Ishikawa (cell line): ENCODE data around the gene FNBP1L.

ENCODE experiments used
- CREB1 ChIP-seq: IDR thresholded peaks from 2 replicates; pipeline ENCODE4 v1.6.1; 2012; ENCODE audit warnings: low read depth
- EP300 ChIP-seq: IDR thresholded peaks from 2 replicates; pipeline ENCODE4 v1.6.1; 2012; ENCODE audit warnings: borderline replicate concordance
- MAX ChIP-seq: IDR thresholded peaks from 2 replicates; pipeline ENCODE4 v1.6.1; 2012
- NFIC ChIP-seq: IDR thresholded peaks from 2 replicates; pipeline ENCODE4 v1.6.1; 2012
- REST ChIP-seq: IDR thresholded peaks from 2 replicates; pipeline ENCODE4 v1.6.1; 2012; ENCODE audit warnings: low read depth, mild to moderate bottlenecking
- TAF1 ChIP-seq: IDR thresholded peaks from 2 replicates; pipeline ENCODE4 v1.6.1; 2012; ENCODE audit warnings: low read depth, mild to moderate bottlenecking
- TEAD4 ChIP-seq: IDR thresholded peaks from 2 replicates; pipeline ENCODE4 v1.6.1; 2012
- USF1 ChIP-seq: IDR thresholded peaks from 2 replicates; pipeline ENCODE4 v1.6.1; 2012
- YY1 ChIP-seq: IDR thresholded peaks from 2 replicates; pipeline ENCODE4 v1.6.1; 2012; ENCODE audit warnings: low read depth

DNA sequence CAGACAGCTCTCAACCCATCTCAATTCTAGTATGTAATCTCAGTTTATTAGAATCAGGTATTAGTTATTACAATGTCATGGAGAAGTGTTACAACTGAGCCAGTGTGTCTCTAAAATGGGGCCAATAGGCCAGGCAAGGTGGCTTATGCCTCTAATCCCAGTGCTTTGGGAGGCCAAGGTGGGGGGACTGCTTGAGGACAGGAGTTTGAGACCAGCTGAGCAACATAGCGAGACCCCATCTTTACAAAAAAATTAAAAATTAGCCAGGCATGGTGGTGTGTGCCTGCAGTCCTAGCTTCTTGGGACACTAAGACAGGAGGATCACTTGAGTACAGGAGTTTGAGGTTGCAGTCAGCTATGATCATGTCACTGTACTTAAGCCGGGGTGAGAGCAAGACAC is 128.8 kb downstream of the FNBP1L start:
- TF ChIP-seq MAX = no peak
- no peak for TF ChIP-seq YY1
- TF ChIP-seq EP300 = no peak
- TF ChIP-seq TEAD4 = no peak
- TF ChIP-seq CREB1 = no peak
- TF ChIP-seq TAF1 = no peak
- TF ChIP-seq USF1 = no peak
- no peak for TF ChIP-seq REST
- no peak for TF ChIP-seq NFIC
